BE2C (cell line): ENCODE measurements around the gene GPC6.

Experiments used
- DNase-seq: peaks from one replicate; pipeline ENCODE4 v3.0.0-alpha.2; 2020
- H3K27me3 ChIP-seq: fragments of 250-450 bp; sonication (Bioruptor Pico); 2 replicates; pipeline ENCODE4 v1.5.1; 2020; ENCODE audit warnings: mild to moderate bottlenecking
- H3K36me3 ChIP-seq: fragments of 250-450 bp; sonication (Bioruptor Pico); 2 replicates; pipeline ENCODE4 v1.5.1; 2020; ENCODE audit warnings: mild to moderate bottlenecking
- H3K4me1 ChIP-seq: fragments of 250-450 bp; sonication (Bioruptor Pico); 2 replicates; pipeline ENCODE4 v1.5.1; 2020
- H3K4me3 ChIP-seq: 2 replicates; pipeline ENCODE4 v1.5.1; 2011; ENCODE audit warnings: low read depth, low read length
- H3K9me3 ChIP-seq: fragments of 250-450 bp; sonication (Bioruptor Pico); 2 replicates; pipeline ENCODE4 v1.5.1; 2020
- CTCF ChIP-seq: IDR thresholded peaks from 2 replicates; pipeline ENCODE4 v1.5.1; 2012; ENCODE audit warnings: mild to moderate bottlenecking, low read depth, low read length

Gene GPC6

GRCh38 chr13:93771782-93772181 is 545.2 kb downstream of the GPC6 start:
- DNase-seq, result no peak
- Histone ChIP-seq H3K4me1 (peaks cover 11% of the 10 kb centered on the region), H3K27me3 (no peaks in the 10 kb centered on the region), H3K4me3 (no peak overlapping the region), H3K9me3 (no peaks in the 10 kb centered on the region), H3K36me3 (no peaks in the 10 kb centered on the region)
- no peak for TF ChIP-seq CTCF

- no peak overlapping the region for H3K4me3 ChIP-seq
- no peak for DNase-seq
- TF ChIP-seq CTCF, result no peak
- H3K36me3 ChIP-seq, result no peaks in the 10 kb centered on the region
- H3K4me1 ChIP-seq, result peaks cover 18% of the 10 kb centered on the region
- no peaks in the 10 kb centered on the region for H3K9me3 ChIP-seq
- no peaks in the 10 kb centered on the region for H3K27me3 ChIP-seq
Measured at GRCh38 chr13:93774506-93774905, 547.9 kb downstream of the GPC6 start.

- Histone ChIP-seq H3K27me3 (no peaks in the 10 kb centered on the region), H3K36me3 (no peaks in the 10 kb centered on the region), H3K4me1 (peaks cover 18% of the 10 kb centered on the region), H3K4me3 (no peak overlapping the region), H3K9me3 (no peaks in the 10 kb centered on the region)
- DNase-seq, result no peak
- no peak for TF ChIP-seq CTCF
Measured at GRCh38 chr13:93775027-93775426, 548.4 kb downstream of the GPC6 start.

GRCh38 chr13:93775507-93776108 is 549.0 kb downstream of the GPC6 start:
- Histone ChIP-seq H3K36me3 (no peaks in the 10 kb centered on the region), H3K4me1 (peaks cover 18% of the 10 kb centered on the region), H3K27me3 (no peaks in the 10 kb centered on the region), H3K4me3 (no peak overlapping the region), H3K9me3 (no peaks in the 10 kb centered on the region)
- no peak for TF ChIP-seq CTCF
- DNase-seq, result no peak

- no peak for DNase-seq
- H3K4me1 ChIP-seq, result peaks cover 18% of the 10 kb centered on the region
- H3K9me3 ChIP-seq, result no peaks in the 10 kb centered on the region
- no peaks in the 10 kb centered on the region for H3K27me3 ChIP-seq
- TF ChIP-seq CTCF, result no peak
- no peaks in the 10 kb centered on the region for H3K36me3 ChIP-seq
- no peak overlapping the region for H3K4me3 ChIP-seq
Measured at GRCh38 chr13:93776936-93777335, 550.3 kb downstream of the GPC6 start.

GRCh38 chr13:93777504-93777903 is 550.9 kb downstream of the GPC6 start:
- TF ChIP-seq CTCF, result no peak
- Histone ChIP-seq H3K9me3 (no peaks in the 10 kb centered on the region), H3K4me3 (no peak overlapping the region), H3K4me1 (peaks cover 13% of the 10 kb centered on the region), H3K36me3 (no peaks in the 10 kb centered on the region), H3K27me3 (no peaks in the 10 kb centered on the region)
- DNase-seq, result no peak
